Renal cortical epithelial cell (primary cell): ENCODE results near the gene SNX13. TPM values are rescaled to one million over a fixed set of nuclear protein-coding genes. Genes with fewer than 3 reads are reported as not detected.
A peak's percentile ranks its signal among the peaks of the same experiment; 100 is the strongest.
"Not testable (repeated sequence)": the region's sequence is repeated elsewhere in the genome, so short reads cannot be mapped to it uniquely, and the experiment has no call there.

Source experiments
- DNase-seq: peaks from one replicate; pipeline ENCODE4 v3.0.0-alpha.2; 2011; ENCODE audit warnings: low read depth
- total RNA-seq: library from RNA; depleted of rRNA; stranded (reverse); fragments of >200 nt; gene quantifications from 2 replicates; pipeline ENCODE4 v1.2.3, GENCODE V29; 2014

SNX13 gene
- total RNA-seq, 1 donor from 2014 or later = 56.0 TPM

DNA sequence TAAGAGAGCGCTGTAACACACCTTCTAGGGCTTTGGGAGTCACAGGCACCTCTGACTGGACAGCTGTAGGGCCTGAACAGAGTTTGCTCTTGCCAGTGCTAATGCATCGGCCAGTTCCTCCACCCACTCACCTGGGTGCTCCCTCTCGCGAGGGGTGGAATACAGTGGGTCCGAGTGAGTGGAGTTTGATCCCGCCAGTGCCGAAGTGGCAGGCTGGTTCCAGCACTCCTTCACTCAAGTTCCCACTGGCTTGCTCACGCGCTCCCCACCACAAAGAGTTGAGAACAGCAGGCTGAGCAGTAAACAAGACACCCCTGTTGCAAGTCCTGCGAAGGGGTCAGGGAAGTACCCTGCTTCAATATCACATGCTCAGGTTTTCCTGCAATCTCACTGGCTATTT lies 91.8 kb downstream of the SNX13 start:
- DNase-seq = no peak

DNA sequence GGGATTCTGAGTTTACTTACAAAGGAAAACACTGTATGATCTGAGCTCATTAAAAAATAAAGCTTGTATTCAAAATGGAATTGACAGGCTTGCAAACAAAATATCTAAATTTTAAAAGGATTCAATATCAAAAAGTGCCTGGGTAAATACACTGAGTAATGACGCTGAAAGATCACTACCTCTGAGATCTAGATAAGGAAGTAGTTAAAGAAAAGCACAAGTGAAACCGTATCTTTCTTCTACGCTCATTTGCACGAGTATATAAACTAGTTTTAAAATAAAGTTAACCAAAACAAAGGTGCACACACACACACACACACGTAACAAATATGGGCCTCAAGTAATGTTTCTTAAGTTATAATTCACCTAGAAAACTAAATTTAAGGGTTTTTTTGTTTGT lies 93.4 kb downstream of the SNX13 start:
- no peak for DNase-seq

DNA sequence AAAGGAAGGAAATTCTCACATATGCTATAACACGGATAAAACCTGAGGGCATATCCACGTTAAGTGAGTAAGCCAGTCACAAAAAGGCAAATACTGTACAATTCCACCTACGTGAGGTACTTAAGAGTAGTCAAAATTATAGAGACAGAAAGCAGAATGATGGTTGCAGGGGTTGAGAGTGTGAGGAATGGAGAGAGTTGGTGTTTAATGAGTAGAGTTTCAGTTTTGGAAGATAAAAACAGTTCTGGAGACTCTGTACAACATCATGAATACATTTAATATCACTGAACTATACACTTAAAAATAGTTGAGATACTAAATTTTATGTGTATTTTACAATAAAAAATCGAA lies 95.1 kb downstream of the SNX13 start:
- DNase-seq = no peak

DNA sequence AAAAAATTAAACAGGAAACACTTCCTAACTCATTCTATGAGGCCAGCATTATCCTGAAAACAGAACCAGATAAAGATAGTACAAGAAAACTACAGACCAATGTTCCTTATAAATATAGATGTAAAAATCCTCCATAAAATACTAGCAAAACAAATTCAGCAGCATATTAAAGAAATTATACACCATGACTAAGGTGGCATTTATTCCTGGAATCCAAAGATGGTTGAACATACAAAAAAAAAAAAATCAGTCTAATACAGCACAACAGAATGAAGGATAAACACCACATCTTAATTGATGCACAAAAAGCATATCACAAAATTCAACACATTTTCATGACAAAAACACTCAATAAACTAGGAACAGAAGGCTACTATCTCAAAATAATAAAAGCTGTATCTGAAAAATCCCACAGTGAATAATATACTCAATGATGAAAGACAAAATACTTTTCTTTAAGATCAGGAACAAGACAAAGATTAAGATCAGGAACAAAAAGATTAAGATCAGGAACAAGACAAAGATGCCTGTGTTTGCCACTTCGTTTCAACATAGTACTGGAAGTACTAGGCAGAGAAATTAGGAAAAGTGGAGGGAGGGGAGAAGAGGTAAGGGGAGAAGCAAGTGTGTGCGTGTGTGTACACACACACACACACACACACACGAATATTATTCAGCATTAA lies 95.6 kb downstream of the SNX13 start:
- DNase-seq = no peak

DNA sequence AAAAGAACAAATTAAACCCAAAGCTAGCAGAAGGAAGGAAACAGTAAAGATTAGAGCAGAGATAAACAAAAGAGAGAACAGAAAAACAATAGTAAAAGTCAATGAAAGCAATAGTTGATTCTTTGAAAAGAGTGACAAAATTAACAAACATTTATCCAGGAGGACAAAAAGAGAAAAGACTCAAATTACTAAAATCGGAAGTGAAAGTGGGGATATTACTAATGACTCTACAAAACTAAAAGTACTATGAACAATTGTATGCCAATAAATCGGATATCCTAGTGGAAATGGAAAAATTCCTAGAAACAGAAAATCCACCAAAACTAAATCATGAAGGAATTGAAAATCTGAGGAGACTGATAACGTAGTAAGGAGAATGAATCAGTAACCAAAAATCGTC lies 96.3 kb downstream of the SNX13 start:
- no peak for DNase-seq

DNA sequence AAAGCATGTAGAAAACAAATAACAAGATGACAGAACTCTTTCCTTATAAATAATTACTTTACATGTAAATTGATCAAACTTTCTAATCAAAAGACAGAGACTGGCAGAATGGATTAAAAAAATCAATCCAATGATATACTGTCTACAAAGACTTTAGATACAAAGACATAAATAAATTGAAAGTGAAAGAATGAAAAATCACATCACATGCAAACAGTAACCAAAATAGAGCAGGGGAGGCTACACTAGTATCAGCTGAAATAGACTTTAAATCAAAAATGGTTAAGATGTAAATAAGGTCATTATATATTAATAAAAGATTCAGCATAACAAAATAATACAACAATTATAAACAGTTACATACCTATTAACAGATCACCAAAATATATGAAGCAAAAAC lies 97.3 kb downstream of the SNX13 start:
- DNase-seq = no peak

DNA sequence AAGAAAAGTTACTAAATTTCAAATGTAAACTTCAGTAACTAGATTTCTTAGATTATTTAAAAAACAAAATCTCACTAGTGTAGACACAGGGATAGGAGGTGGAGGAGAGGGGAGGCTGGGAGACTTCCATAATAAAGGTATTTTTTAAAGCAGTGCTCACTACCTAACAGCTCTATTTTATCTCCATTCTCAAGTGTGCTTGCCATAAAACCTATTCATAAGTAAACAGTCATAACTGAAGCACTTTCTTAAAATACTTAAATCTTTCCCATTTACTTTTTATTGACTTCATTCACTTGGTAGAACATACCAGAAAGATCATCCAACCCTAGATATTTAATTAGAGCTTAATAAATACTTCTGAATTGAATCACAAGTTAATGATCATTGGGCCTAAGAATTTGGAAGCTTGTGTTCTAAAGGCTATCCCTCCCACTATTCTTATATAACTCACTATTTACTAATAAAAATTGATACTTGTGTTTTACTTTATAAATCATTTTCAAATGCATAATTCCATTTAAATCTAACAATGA lies 107.4 kb downstream of the SNX13 start:
- DNase-seq = peak; percentile 68

DNA sequence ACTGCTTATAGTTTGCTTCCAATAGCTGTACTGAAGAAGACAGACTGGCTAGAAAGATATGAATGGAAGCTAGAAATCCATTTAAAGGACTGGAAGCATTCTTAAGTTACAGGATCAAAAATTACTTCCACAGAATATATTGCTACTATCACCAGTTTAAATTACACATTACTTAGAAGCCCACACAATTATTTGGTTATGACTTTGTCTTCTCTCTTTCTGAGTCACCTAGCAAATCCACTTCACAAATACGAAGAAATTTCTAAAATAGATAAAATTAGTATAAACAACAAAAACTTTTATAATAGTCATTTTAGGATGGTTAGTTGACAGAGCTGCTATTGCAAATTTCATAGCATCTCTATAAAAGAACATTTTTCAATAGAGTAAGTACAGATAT lies 108.1 kb downstream of the SNX13 start:
- DNase-seq = no peak

DNA sequence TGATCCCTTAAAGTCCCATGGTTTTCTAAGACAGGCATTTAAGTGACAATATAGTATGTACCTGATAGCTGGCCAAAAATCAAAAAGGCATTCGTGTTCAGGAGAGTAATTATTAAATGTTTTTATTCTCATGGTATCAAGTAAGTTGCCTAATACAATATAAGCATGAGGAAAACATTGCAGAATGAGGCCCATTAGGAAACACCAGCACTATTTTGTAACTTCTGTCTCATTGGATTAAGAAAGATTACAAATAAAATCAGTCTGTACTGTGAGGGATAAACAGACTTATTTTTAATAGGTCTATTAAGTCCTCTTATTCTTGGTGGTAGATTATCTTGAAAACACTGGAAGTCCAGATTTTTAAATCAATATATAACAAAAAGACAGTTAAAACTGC lies 110.1 kb downstream of the SNX13 start:
- DNase-seq = peak; percentile 16

DNA sequence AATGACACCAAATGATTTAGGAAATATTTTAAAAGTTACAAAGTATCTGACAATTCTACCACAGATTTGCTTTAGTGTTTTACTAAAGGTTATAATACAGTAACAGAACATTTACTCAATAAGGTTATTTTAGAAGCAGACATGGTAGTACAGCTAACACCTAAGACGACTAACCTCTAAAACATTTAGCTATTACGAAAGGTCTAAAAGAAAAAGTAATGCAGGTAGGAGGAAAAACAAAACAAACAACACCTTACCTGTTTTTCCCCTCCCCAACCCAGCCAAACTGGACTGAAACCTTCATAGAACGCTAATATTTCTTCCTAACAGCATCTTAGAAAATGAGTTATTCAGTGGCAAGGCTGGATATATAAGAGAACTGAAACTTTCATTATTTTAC lies 111.3 kb downstream of the SNX13 start:
- DNase-seq = peak; percentile 30

DNA sequence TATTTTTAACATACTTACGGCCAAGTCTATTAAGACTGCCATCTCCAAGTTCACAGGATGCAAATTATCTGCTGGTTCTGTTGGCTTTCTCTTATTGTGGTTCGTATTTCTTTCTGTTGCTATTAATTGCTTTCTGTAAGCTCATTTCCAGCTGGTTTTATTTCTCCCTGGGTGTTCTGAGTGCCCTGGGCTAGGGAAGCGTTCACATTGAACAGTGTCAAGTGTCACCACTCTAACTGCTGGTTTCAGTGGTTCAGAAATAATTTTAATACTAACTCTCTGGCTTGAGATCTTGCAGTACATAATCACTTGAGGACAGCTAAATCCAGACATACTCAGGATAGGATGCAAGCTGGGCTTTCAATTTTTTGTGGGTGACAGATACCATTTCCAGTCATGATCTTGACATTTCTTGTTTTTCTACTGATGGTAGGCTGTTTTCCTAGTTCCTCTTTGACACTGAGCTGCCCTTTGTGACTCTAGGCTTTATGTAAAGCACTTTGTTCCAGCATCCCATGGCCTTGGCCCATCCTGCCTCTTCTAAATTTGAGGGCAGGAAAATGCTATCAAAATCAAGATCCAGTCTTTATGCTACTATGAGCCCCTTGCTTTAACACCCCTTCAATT lies 117.6 kb downstream of the SNX13 start:
- DNase-seq = peak; percentile 20

DNA sequence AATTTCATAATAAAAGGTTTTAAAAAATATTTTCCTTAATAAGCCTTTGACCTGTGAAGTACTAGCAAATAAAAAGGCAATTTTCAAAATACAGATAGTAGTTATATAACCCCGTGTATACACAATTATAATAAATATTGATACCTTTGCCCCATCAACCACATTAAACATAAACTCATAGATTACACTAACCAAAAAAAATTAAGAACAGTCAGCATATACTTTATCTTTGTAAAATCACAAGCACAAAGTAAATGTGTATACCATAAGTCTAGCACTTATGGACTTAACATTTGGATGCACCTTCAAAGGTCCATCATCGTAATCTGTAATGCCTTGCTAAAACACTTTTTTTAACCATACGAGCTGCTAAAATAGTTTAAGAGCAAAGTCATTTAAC lies 123.4 kb downstream of the SNX13 start:
- DNase-seq = no peak

DNA sequence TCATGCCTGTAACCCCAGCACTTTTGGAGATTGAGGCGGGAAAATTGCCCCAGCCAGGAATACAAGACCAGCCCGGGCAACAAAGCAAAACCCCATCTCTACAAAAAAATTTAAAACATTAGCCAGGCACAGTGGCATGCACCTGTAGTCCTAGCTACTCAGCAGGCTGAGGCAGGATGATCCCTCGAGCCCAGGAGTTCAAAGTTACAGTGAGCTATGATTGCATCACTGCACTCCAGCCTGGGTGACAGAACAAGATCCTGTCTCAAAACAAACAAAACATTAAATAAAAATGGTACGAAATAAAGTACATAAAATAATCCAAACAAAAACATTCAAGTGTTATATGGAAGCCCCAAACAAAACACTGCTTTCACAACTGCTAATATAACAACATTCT lies 125.0 kb downstream of the SNX13 start:
- no peak for DNase-seq

DNA sequence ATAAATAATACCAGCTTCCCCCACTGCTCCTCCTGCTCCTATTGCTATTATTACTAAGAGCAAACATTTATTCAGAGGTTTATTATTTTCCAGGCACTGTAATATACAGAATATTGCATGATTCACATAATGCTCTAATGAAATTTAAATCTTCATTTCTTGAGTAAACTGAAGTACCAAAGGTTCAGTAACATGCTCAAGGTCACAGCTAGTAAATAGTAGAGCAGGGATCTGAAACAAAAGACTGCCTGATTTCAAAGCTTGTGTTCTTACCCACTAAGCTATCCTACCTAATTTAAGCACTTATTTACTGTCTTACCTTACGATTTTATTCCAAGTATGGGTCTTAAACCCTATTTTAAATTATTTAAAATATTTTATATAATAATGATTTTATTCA lies 126.2 kb downstream of the SNX13 start:
- no peak for DNase-seq

DNA sequence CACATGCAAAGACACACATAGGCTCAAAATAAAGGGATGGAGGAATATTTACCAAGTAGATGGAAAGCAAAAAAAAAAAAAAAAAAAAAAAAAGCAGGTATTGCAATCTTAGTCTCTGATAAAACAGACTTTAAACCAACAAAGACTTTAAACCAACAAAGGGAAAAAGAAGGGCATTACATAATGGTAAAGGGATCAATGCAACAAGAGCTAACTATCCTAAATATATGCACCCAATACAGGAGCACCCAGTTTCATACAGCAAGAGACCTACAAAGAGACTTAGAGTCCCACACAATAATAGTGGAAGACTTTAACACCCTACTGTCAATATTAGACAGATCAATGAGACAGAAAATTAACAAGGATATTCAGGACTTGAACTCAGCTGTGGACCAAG lies 131.1 kb downstream of the SNX13 start:
- not testable (repeated sequence) for DNase-seq

DNA sequence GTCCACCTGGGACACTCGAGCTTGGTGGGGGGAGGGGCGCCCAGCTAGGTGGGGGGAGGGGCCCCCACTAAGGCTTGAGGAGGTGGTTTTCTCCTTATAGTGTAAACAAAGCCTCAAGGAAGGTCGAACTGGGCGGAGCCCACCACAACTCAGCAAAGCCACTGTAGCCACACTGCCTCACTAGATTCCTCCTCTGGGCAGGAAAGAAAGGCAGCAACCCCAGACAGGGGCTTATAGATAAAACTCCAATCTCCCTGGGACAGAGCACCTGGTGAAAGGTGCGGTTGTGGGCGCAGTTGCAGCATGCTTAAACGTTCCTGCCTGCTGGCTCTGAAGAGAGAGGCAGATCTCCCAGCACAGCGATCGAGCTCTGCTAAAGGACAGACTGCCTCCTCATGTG lies 133.1 kb downstream of the SNX13 start:
- no peak for DNase-seq

DNA sequence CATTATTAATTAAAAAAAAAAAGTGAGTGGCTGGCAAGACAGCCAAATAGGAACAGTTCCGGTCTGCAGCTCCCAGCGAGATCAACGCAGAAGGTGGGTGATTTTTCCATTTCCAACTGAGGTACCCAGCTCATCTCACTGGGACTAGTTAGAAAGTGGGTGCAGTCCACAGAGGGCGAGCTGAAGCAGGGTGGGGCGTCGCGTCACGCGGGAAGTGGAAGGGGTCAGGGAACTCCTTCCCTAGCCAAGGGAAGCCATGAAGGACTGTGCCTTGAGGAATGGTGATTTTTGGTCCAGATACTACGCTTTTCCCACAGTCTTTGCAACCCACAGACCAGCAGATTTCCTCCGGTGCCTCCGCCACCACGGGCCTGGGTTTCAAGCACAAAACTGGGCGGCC lies 133.7 kb downstream of the SNX13 start:
- DNase-seq = no peak

DNA sequence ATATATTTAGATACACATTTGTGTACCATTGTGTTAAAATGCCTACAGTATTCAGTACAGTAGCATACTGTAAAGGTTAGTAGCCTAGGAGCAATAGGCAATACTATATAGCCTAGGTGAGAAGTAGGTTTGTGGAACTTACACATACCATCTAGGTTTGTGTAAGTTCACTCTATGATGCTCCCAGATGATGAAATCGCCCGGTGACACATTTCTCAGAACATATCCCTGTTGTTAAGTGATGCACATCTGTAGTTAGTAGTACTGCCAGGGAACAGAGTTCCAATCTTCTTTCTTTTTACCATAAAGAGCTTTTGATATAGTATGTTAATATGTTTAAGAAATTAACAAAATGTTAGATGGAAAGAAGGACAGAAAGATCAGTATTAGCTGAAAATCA lies 138.2 kb downstream of the SNX13 start:
- peak; percentile 16 for DNase-seq

DNA sequence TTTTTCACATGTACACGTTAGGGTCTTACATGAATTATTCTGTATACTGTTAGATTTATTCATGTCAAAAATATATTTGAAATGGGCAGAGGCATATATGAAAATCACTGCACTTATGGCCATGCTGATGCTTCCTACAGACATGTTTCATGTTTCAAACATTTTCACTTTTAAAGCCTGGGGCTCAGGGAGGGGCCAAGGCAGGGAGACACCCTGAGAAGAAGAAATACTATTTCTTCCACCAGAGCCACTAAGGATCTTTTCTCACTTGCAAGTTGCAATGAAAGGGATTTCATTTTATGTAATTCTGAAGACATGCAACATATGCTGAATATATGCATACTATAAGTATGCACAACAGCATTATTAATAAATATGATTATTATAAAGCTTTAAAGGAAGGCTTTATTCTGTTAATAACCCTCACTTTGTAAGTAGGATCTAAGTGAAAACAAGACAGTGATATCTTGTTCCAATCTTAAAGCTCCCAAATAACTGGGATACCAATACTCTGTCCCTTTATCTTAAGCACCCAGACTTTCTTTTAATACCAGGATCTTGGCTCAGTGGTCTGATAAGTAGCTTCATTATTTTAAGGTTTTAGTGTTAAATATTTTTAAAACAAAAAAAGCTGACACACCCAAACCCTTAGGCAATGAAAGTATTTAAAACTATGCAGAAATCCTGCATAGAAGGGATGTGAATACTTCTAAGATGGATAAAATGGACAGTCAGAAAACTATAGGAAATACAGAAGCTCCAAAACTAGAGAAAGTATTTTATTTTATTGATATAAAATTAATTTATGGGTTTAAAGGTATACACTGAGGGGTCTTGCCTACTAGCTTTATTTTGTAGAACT lies 148.0 kb downstream of the SNX13 start:
- DNase-seq = no peak

DNA sequence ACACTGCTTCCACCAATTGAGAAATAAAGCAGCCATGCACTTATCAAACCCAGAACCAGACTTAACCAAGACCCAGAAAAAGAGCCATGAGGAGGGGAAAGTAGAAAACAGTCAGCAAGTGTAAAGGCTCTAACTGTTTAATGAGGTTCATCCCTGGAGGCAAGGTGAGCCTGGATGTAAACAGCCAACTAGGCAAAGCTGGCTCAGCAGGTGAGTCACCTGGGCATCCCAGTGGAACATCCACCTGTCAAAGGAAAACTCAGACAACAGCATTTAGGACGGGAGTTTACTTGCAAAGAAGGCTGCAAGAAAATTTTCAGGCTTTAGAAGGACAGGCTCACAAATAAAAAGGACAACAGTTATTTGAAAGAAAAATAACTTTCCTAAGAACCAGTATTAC lies 153.0 kb downstream of the SNX13 start:
- DNase-seq = peak; percentile 20

DNA sequence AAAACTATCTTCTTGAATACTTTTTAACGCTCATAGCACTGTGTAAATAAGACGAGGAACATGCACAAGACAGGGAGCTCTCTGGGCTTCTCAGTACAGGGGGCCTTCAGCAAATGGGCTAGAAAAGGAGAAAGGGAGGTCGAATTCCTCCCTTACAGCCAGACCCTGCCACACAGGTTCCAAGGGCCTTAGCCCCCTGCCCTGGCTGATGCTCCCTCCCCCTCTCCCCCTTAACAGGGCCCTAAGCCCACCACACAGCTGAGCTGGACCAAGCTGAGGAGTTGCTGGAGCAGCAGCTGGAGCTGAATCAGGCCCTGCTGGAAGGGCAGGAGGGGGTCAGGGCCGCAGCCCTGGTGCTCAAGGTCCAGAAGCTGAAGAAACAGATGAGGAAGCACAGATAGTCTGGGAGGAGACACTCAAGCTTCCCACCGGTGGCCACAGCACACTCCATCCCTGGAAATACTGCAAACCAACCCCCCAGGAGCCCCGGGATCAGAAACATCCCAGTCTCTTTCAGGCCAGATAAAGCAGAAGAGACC lies 153.9 kb downstream of the SNX13 start:
- DNase-seq = no peak

DNA sequence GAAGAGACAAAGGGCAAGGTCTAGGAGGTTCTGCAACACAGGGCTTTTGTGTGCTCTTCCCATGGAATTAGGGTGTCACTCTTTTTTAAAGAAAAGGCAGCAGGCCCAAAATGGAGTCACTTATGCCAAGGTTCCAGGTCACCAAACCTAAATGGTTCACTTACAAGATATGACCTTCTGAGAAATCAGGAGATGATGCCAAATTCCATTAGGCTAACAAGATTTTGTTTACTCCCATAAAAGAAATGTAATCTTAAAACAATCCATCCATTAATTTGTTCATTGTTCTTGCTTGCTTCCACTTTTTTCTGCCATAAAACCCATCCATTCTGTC lies 158.1 kb downstream of the SNX13 start:
- DNase-seq = no peak
